GM12874 (cell line): ENCODE results near the gene SEC24C.
"Not testable (repeated sequence)": the region's sequence is repeated elsewhere in the genome, so short reads cannot be mapped to it uniquely, and the experiment has no call there.

ENCODE experiments used
- TF ChIP-seq, protein P1 (sequence below): IDR thresholded peaks from 2 replicates; pipeline ENCODE4 v1.5.1; 2011; ENCODE audit warnings: low read depth, mild to moderate bottlenecking, control low read depth, low read length, moderate library complexity; ENCODE audit not compliant: insufficient read depth

SEC24C gene, protein sequence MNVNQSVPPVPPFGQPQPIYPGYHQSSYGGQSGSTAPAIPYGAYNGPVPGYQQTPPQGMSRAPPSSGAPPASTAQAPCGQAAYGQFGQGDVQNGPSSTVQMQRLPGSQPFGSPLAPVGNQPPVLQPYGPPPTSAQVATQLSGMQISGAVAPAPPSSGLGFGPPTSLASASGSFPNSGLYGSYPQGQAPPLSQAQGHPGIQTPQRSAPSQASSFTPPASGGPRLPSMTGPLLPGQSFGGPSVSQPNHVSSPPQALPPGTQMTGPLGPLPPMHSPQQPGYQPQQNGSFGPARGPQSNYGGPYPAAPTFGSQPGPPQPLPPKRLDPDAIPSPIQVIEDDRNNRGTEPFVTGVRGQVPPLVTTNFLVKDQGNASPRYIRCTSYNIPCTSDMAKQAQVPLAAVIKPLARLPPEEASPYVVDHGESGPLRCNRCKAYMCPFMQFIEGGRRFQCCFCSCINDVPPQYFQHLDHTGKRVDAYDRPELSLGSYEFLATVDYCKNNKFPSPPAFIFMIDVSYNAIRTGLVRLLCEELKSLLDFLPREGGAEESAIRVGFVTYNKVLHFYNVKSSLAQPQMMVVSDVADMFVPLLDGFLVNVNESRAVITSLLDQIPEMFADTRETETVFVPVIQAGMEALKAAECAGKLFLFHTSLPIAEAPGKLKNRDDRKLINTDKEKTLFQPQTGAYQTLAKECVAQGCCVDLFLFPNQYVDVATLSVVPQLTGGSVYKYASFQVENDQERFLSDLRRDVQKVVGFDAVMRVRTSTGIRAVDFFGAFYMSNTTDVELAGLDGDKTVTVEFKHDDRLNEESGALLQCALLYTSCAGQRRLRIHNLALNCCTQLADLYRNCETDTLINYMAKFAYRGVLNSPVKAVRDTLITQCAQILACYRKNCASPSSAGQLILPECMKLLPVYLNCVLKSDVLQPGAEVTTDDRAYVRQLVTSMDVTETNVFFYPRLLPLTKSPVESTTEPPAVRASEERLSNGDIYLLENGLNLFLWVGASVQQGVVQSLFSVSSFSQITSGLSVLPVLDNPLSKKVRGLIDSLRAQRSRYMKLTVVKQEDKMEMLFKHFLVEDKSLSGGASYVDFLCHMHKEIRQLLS

DNA sequence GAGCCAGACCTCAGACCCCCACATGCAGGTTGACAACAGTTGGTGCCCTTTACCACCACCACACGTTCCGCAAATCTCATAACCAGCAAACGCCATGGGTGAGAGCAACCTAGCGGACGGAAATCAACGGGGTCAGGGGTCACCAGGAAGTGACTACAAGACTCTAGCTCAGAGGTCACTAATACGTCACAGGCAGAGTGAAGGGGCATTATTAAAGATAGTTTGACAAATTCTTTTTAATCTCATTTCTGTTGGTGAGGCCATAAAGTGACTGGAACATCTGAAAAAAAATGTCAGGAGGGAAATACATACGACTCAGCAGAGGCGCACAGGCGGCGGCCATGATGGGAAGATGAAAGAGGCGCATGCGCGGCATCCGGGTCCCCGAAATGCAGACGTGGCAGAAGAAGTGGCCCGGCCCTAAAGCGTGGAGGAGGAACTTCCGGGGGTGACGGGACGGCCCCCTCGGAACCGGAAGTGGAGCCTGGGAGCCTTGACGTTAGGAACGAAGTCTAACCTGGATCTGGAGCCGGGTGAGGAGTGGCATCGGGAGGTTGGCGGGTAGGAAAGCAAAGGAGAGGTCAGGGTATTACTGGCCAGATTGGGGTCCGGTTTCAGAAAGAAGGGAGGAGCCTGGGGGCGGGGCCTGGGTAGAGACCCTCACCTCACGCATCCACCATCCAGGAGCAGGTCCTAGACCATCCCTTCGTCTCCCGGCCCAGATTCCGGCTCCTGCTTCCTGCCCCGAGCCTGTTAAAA is at the start of gene SEC24C:
TSS of gene SEC24C (plus strand) at position 468 of the 759 bp plus-strand sequence. CDS start 2,461 bp downstream, outside the sequence.
- TF ChIP-seq, protein P1, sequence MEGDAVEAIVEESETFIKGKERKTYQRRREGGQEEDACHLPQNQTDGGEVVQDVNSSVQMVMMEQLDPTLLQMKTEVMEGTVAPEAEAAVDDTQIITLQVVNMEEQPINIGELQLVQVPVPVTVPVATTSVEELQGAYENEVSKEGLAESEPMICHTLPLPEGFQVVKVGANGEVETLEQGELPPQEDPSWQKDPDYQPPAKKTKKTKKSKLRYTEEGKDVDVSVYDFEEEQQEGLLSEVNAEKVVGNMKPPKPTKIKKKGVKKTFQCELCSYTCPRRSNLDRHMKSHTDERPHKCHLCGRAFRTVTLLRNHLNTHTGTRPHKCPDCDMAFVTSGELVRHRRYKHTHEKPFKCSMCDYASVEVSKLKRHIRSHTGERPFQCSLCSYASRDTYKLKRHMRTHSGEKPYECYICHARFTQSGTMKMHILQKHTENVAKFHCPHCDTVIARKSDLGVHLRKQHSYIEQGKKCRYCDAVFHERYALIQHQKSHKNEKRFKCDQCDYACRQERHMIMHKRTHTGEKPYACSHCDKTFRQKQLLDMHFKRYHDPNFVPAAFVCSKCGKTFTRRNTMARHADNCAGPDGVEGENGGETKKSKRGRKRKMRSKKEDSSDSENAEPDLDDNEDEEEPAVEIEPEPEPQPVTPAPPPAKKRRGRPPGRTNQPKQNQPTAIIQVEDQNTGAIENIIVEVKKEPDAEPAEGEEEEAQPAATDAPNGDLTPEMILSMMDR = no peak

DNA sequence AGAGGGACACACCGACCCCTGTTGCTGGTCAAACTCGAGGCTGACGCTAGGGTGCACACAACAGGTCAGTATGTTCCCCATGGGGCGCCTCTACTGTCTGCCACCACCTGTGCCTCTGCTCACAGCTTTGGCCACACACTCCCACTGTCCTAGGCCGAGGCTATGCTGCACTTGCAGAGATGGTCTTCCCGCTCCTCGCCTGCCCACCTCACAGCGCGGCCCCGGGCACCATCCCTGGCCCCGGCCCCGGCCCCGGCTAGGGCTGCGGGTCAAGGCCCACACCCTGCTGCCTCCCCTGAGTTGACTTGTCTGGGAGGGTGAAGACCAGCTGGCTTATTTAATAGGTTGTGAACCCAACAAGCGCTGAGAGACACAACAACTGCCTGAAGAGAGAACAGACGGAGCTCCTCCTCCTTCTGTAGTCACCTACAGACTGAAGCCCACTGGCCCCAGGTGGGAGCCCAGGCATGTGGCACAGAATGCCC is 46.5 kb upstream of the SEC24C start, which contains the start of gene AGAP5:
TSS of gene AGAP5 (minus strand) at position 435 of the 485 bp plus-strand sequence. CDS start at position 81, 354 bp downstream.
- TF ChIP-seq, protein P1 = not testable (repeated sequence)

DNA sequence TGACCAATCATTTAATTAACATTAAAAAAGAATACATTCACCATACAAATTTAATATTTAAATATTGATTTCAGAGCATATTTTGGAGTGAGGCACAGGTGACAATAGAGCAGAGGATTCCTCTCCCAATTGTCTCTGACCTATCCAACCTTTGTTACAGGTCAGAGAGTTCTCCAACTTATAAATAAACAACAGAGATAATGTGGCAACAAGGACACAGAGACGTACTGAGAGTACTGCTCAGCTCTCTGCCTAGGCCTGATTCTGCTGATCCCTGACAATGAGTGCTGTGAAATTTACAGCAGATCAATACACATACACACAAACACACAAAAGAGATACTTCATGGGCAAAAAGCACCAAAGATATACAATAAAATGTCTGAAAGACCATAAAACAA is 27.9 kb upstream of the SEC24C start:
- TF ChIP-seq, protein P1 = no peak

DNA sequence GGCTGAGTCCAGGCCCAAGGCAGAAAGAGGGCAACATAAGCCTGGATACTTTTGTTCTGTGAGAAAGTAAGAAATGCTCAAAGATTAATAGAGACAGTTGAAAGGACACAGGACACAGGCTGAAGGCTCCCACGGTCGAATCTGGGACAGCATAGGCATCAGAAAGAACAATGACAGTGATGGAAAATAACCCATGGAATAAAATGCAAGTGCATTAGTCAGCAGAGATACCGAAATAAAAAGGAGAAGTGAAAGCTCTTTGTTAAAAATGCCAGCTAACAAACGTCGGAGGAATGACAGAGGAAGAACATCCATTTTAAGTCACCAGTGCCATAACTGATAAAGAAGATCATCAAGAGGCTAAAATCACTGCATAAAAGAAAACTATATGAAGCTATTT is 26.6 kb upstream of the SEC24C start:
- TF ChIP-seq, protein P1 = no peak

DNA sequence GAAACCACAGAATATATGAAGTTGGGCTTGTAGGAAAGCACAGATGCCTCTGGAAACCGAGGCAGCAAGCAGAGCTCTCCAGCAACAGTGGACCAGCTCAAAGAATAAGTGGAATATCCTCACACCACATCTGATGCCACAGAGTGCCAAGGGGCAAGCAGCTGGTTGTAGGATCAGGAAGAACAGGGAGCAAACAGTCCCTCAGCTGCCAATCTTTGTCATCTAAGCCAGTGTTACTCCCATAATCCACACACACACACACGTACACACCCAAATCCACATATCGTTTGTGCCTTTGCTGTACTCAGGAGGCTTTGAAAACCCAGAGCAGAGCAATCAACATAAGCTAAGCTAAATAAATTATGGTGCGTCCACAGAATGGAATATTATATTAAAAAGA is 20.7 kb upstream of the SEC24C start:
- TF ChIP-seq, protein P1 = no peak

DNA sequence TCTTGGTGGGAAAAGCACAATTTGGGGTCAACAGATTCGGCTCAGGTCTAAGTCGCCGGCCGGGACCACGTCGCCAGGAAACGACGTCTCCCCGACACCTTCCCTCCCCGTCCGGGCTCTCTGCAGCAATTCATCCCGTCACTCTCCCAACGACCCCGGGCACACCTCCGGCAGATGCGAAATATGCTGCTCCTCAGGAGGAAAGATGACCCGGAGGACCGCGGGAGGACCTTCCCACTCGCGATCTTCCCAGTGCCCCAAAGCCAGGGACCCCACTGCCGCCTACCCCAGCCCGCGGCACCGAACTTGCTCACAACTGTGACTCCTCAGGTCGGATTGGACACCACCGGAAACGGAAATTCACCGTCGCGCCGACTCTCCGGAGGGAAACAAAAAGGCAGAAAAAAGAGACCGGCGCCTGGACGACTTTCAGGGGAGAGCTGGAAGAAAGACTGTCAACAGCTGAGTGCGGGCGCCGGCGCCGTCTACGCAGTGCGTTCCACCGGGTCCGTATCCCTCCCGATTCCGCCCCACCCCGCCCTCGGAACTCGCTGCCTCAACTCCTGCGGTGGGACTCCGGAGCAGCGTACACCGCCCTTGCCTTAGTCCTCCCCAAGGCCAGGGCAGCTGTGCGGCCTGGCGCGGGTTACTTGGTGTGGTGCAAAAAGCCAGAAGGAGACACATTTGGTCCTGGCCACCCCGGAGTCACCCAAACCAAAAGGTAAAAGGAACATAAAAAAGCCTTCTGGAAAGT is 13.8 kb upstream of the SEC24C start:
- TF ChIP-seq, protein P1 = no peak
